ENCODE results near the gene MAN2C1.
"Not testable (repeated sequence)": the region's sequence is repeated elsewhere in the genome, so short reads cannot be mapped to it uniquely, and the experiment has no call there.

GRCh38 chr15:75383986-75384385, 15.6 kb upstream of the MAN2C1 start:
- not testable (repeated sequence) for TF ChIP-seq CTCF, POLR2A (IDR thresholded peaks at IDR 0.05)

Measured in body of pancreas (tissue), 4 donors.